ENCODE data around the gene TRIM66. TPM values are rescaled to one million over a fixed set of nuclear protein-coding genes. Genes with fewer than 3 reads are reported as not detected.

TRIM66 gene
- polyA plus RNA-seq (2012; ENCODE audit: insufficient read length, low read depth): 10.7 TPM

DNA sequence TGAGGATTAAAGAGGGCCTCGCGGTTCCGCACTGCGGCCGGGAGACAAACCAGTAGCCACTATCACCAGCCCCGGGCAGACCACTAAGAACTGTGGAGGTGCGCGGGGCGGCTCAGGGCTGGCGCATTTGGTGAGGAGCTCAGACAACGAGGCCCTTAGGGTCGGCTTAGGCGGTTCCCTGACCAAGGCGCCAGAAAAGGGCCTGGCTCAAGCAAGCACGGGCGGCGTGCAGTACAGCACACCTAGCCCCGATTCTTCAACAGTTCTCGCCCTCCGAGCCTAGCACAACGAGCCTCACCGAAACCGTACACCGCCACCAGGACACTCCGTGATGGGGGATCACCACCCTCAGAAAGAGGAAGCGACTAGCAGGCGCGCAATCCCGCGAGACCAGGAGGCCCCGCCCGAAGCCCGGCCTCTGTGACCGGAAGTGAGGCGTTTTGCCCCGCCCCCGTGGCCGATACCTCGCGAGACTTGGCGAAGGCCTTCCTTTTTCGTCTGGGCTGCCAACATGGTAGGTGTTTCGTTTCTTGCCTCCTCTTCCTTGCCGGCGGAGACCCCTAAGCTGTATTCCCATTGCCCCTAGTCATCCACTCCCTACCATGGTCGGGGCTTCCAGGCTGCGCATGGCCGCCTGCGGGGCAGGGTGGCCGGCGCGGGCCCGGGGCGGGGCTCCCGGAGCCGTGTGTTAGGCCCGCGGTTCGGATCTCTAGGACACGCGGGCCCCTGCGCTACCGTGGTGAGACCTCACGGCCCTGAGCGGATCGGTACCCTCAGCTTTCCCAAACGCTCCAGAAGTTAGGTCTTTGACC, at the start of gene TRIM66, which contains the start of gene RPL27A:
TRIM66 (minus strand) TSS at position 363 of the 812 bp plus-strand sequence. CDS start 10,391 bp downstream, outside the sequence.
RPL27A (plus strand) TSS at position 490 of the 812 bp plus-strand sequence; CDS start at position 512, 22 bp downstream.
- TF ChIP-seq SIN3A (IDR thresholded peaks at IDR 0.05; ENCODE audit: borderline replicate concordance, insufficient read depth, low read length) (peak; percentile 88; the same call in 1 of the 2 replicates), POLR2AphosphoS5 (IDR thresholded peaks at IDR 0.05; ENCODE audit: low read depth, low read length) (peak; percentile 100), REST (IDR thresholded peaks at IDR 0.05; ENCODE audit: insufficient read depth in 1 of 2, low read depth in 2 of 2, low read length in 2 of 2) (peak; percentile 34 to 73; a peak in 2 of 4 replicates), FOXP2 (optimal IDR thresholded peaks at IDR 0.05; ENCODE audit: borderline replicate concordance, extremely low read depth, extremely low read length, insufficient read depth) (peak; percentile 50), TAF1 (IDR thresholded peaks at IDR 0.05; ENCODE audit: borderline replicate concordance, insufficient read depth, low read length) (peak; percentile 100)

DNA sequence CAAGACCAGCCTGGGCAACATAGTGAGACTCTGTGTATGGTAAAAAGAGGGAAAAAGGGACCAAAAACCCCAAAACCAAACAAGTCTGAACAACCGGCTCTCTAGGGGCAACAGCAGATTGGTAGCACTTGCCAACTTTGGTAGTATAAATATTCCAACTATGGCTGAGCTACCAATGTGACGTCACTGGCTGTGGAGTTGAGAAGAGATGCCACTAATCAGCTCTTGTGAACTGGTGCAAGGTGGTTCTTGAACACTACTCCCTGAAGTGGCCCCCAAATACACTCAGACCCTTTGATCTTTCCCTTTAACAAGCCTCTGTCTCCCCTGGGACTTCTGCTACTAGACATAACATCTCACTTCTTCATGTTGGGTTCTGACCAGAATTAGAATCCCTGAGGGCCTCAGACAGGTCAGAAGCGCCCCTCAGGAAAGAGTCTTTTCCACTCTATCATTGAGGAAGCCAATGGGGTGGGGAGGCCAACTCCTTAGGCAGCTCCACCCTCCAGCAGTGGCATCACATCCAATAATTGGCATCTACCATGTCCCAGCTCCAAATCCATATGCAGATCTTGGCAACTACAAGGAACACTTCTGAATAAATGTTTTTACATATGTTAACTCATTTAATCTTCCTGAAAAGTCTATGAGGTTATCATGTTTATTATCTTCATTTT, 49.3 kb upstream of the TRIM66 start:
- TF ChIP-seq SIN3A (IDR thresholded peaks at IDR 0.05; ENCODE audit: borderline replicate concordance, insufficient read depth, low read length) (no peak), FOXP2 (optimal IDR thresholded peaks at IDR 0.05; ENCODE audit: borderline replicate concordance, extremely low read depth, extremely low read length, insufficient read depth) (no peak), POLR2AphosphoS5 (IDR thresholded peaks at IDR 0.05; ENCODE audit: low read depth, low read length) (no peak), REST (IDR thresholded peaks at IDR 0.05; ENCODE audit: insufficient read depth in 1 of 2, low read depth in 2 of 2, low read length in 2 of 2) (no peak), TAF1 (IDR thresholded peaks at IDR 0.05; ENCODE audit: borderline replicate concordance, insufficient read depth, low read length) (no peak)

- TF ChIP-seq SIN3A (IDR thresholded peaks at IDR 0.05; ENCODE audit: borderline replicate concordance, insufficient read depth, low read length) (no peak), FOXP2 (optimal IDR thresholded peaks at IDR 0.05; ENCODE audit: borderline replicate concordance, extremely low read depth, extremely low read length, insufficient read depth) (no peak), REST (IDR thresholded peaks at IDR 0.05; ENCODE audit: insufficient read depth in 1 of 2, low read depth in 2 of 2, low read length in 2 of 2) (no peak), TAF1 (IDR thresholded peaks at IDR 0.05; ENCODE audit: borderline replicate concordance, insufficient read depth, low read length) (no peak), POLR2AphosphoS5 (IDR thresholded peaks at IDR 0.05; ENCODE audit: low read depth, low read length) (no peak)
Observed at GRCh38 chr11:8730697-8731020, 48.2 kb upstream of the TRIM66 start.

- TF ChIP-seq FOXP2 (optimal IDR thresholded peaks at IDR 0.05; ENCODE audit: borderline replicate concordance, extremely low read depth, extremely low read length, insufficient read depth) (no peak), REST (IDR thresholded peaks at IDR 0.05; ENCODE audit: insufficient read depth in 1 of 2, low read depth in 2 of 2, low read length in 2 of 2) (no peak), TAF1 (IDR thresholded peaks at IDR 0.05; ENCODE audit: borderline replicate concordance, insufficient read depth, low read length) (no peak), SIN3A (IDR thresholded peaks at IDR 0.05; ENCODE audit: borderline replicate concordance, insufficient read depth, low read length) (no peak), POLR2AphosphoS5 (IDR thresholded peaks at IDR 0.05; ENCODE audit: low read depth, low read length) (no peak)
Observed at GRCh38 chr11:8729837-8730696, 47.6 kb upstream of the TRIM66 start.
